Left lung (tissue), 14 donors: Measurements from ENCODE around the gene LRRC74B. TPM values are rescaled to one million over a fixed set of nuclear protein-coding genes. Genes with fewer than 3 reads are reported as not detected.

ENCODE experiments used
- ATAC-seq: fragments of 200-7000 bp; cut with Tn5 transposase; one replicate; pipeline ENCODE4 v1.9.1; 2020; ENCODE audit warnings: moderate library complexity
- DNase-seq, 4 donors: peaks; one replicate each; pipeline ENCODE4 v3.0.0-alpha.2; 2013 to 2020
- H3K27ac ChIP-seq, 2 donors: fragments of 200-600 bp; sonication (generic) in 1 of 2; one replicate each; pipeline versions ENCODE4 v1.5.0 to v1.8.0; 2020 to 2021
- H3K27me3 ChIP-seq, 2 donors: fragments of 200-600 bp; sonication (generic) in 1 of 2; one replicate each; pipeline versions ENCODE4 v1.5.0 to v1.8.0; 2020 to 2021
- H3K36me3 ChIP-seq, 2 donors: fragments of 200-600 bp; sonication (generic) in 1 of 2; one replicate each; pipeline versions ENCODE4 v1.5.0 to v1.8.0; 2020 to 2021
- H3K4me1 ChIP-seq, 2 donors: fragments of 200-600 bp; one replicate each; pipeline ENCODE4 v1.8.0; 2021
- H3K4me3 ChIP-seq, 2 donors: fragments of 200-600 bp; sonication (generic) in 1 of 2; one replicate each; pipeline versions ENCODE4 v1.5.0 to v1.8.0; 2020 to 2021; ENCODE audit warnings: mild to moderate bottlenecking in 1 of 2
- H3K9me3 ChIP-seq, 2 donors: fragments of 200-600 bp; sonication (generic) in 1 of 2; one replicate each; pipeline versions ENCODE4 v1.5.0 to v1.8.0; 2020 to 2021
- CTCF ChIP-seq, 2 donors: fragments of 200-600 bp; sonication (generic) in 1 of 2; IDR thresholded peaks; one replicate each; pipeline versions ENCODE4 v1.5.0 to v1.8.0; 2021; ENCODE audit warnings: antibody characterized with exemption in 2 of 2
- intact Hi-C, 2 donors: fragments of 100-400 bp; cut with DNase I; formaldehyde crosslinking; loops; one replicate each; pipeline versions ENCODE4 v1.11.2 to v1.14.2; 2022
- long read RNA-seq, 12 donors: library from polyadenylated mRNA in 2 of 12; unstranded in 2 of 12; transcript quantifications; one replicate each; pipeline ENCODE4 v2.0.0 and lab custom pipeline, GENCODE V29; 2019 to 2026
- polyA plus RNA-seq, 6 donors: library from polyadenylated mRNA; unstranded; fragments of 120-200 nt; gene quantifications; one replicate each; pipeline ENCODE4 v1.2.1, GENCODE V29; 2013; ENCODE audit not compliant: insufficient read length in 6 of 6
- total RNA-seq, 2 donors: library from RNA; stranded (reverse); fragmentation: NEBNext Ultra II Directional; extraction: Animal tissue kit (Norgen Biotek cat#: 25700); gene quantifications; one replicate each; pipeline ENCODE4 v1.2.1, GENCODE V29; 2021
- donor health status: DM: no; HTN: yes; CAD: no.
- donor health status: DM: no; HTN: no; CAD: no.

The LRRC74B gene
- under 1 TPM in 1 of 2 donors, not detected in 1; 0.94 TPM for total RNA-seq
- polyA plus RNA-seq, result 1 to 10 TPM in 4 of 6 donors, under 1 TPM in 2; 0.31 to 2.2 (median 1.5) TPM
- long read RNA-seq, donor 1, result 0 reads
- long read RNA-seq, donor 2, result 0 reads
- long read RNA-seq, donor 3, result 0 reads
- long read RNA-seq, donor 4, result 0 reads
- long read RNA-seq, donor 5, result 0 reads
- long read RNA-seq, donor 6, result 0 reads
- long read RNA-seq, donor 7, result 0 reads
- long read RNA-seq, donor 8, result 0 reads
- long read RNA-seq, donor 9, result 0 reads
- long read RNA-seq, donor 10, partial matches to known transcripts, result 0 of 1 reads
- long read RNA-seq, donor 10, other reads (novel, unspliced or antisense), result 1 of 1 reads
- long read RNA-seq, donor 11, result 0 reads
- long read RNA-seq, donor 12, result 0 reads

- no peak for TF ChIP-seq CTCF (IDR thresholded peaks at IDR 0.05)
- Histone ChIP-seq H3K27ac (peak within 1 kb of the TSS in 1 of 2 donors; percentile 23), H3K36me3 (no peaks in the 10 kb centered on the region), H3K4me1 (peaks cover 7 to 13% of the 10 kb centered on the region in 2 donors), H3K9me3 (no peaks in the 10 kb centered on the region), H3K27me3 (peaks cover 0 to 34% of the 10 kb centered on the region in 2 donors), H3K4me3 (peak within 1 kb of the TSS; percentile 13 to 31)
- DNase-seq (peak; percentile 87 to 95 (median 91)), ATAC-seq (peak; percentile 97)
- intact Hi-C loops, result no loop called here
These were observed at the start of gene LRRC74B for GRCh38 chr22:21045585-21046294. LRRC74B (plus strand) TSS chr22:21045946; CDS start chr22:21045987, 41 bp downstream.

DNA sequence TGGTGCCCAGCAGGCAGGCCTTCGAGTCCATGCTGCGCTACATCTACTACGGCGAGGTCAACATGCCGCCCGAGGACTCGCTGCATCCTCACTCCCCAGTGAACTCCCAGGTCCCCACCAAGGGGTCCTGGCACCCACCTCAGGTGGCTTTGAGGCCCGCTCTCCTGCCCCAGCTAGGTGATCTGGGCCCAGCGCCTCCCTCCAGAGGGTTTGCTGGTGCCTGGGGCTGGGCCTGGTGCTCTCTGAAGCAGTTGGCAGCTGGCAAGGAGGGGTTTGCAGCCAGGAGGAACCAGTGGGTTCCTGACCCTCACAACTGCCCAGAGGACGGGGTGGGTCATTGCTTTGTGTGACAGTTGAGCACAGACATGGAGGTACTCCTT is 49.7 kb upstream of the LRRC74B start:
- Histone ChIP-seq H3K36me3 (peaks cover 0 to 94% of the 10 kb centered on the region in 2 donors), H3K4me1 (peaks cover 12 to 19% of the 10 kb centered on the region in 2 donors), H3K27ac (no peak overlapping the region), H3K4me3 (no peak overlapping the region), H3K27me3 (no peaks in the 10 kb centered on the region), H3K9me3 (no peaks in the 10 kb centered on the region)
- no peak for TF ChIP-seq CTCF (IDR thresholded peaks at IDR 0.05)
- ATAC-seq, result no peak
- intact Hi-C loops, result no loop called here
- no peak for DNase-seq

- DNase-seq, result no peak
- Histone ChIP-seq H3K27ac (no peak overlapping the region), H3K36me3 (peaks cover 0 to 86% of the 10 kb centered on the region in 2 donors), H3K27me3 (no peaks in the 10 kb centered on the region), H3K4me1 (peaks cover 14 to 23% of the 10 kb centered on the region in 2 donors), H3K4me3 (no peak overlapping the region), H3K9me3 (no peaks in the 10 kb centered on the region)
- no peak for TF ChIP-seq CTCF (IDR thresholded peaks at IDR 0.05)
- intact Hi-C loops, result no loop called here
- ATAC-seq, result no peak
These were observed 48.9 kb upstream of the LRRC74B start for GRCh38 chr22:20996598-20997535.

DNA sequence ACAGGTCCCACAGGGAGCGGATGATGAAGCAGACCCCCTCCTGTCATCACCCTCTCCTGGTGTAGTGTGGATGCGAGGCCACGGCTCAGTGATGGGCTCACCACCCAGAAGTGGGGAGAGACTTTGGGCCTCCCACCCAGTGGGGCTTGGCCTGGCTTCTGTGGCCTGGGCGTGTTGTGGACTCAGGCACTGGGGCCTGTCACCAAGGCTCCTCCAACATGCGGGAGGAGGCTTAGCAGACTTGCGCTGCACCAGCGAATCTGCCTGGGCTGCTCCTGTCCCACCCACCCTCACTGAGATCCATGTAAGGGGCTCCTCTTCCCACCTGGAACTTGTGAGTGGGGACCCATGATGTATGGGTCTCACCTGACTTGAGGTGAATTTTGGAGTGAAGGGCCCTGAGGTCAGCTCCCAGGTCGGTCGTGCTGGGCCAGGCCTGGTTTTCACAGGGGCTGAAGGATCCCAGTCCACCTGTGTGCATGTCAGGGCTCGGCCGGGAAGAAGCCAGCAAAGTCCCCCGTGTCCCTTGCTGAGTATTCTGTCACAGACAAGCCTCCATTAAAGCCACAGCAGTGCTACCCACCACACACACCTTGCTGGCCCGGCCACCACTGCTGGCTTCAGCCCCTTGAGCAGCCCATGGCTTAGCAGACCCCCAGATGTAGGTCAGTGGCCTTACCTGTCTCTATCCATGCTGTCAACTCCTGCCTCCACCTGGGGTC is 48.0 kb upstream of the LRRC74B start:
- Histone ChIP-seq H3K4me1 (peaks cover 14 to 25% of the 10 kb centered on the region in 2 donors), H3K27me3 (no peaks in the 10 kb centered on the region), H3K36me3 (peaks cover 0 to 77% of the 10 kb centered on the region in 2 donors), H3K27ac (no peak overlapping the region), H3K9me3 (no peaks in the 10 kb centered on the region), H3K4me3 (no peak overlapping the region)
- TF ChIP-seq CTCF (IDR thresholded peaks at IDR 0.05), result no peak
- intact Hi-C loops, result no loop called here
- DNase-seq (no peak), ATAC-seq (no peak)
